Chondrocyte (in vitro differentiated cells): ENCODE results near the gene GNB1L. TPM values are rescaled to one million over a fixed set of nuclear protein-coding genes. Genes with fewer than 3 reads are reported as not detected.

ENCODE experiments used
- DNase-seq: peaks from one replicate; pipeline ENCODE4 v3.0.0; 2021; ENCODE audit warnings: mixed read lengths, low spot score
- H3K27ac Mint-ChIP-seq: one replicate; pipeline ENCODE4 v1.8.0; 2021; ENCODE audit warnings: mild to moderate bottlenecking, moderate library complexity, mixed read lengths; ENCODE audit not compliant: unreplicated experiment
- H3K27me3 Mint-ChIP-seq: 2 replicates; pipeline ENCODE4 v1.8.0; 2021; ENCODE audit warnings: low read depth, mixed read lengths
- H3K36me3 Mint-ChIP-seq: 2 replicates; pipeline ENCODE4 v1.8.0; 2021; ENCODE audit warnings: low read depth, mixed read lengths
- H3K4me1 Mint-ChIP-seq: 2 replicates; pipeline ENCODE4 v1.8.0; 2021; ENCODE audit warnings: low read depth, mild to moderate bottlenecking, mixed read lengths
- H3K4me3 Mint-ChIP-seq: one replicate; pipeline ENCODE4 v1.8.0; 2021; ENCODE audit warnings: mild to moderate bottlenecking, moderate library complexity, mixed read lengths; ENCODE audit not compliant: unreplicated experiment
- H3K9me3 Mint-ChIP-seq: 2 replicates; pipeline ENCODE4 v1.8.0; 2021; ENCODE audit warnings: low read depth, mixed read lengths
- total RNA-seq: library from RNA; stranded (reverse); gene quantifications from 3 replicates; pipeline ENCODE4 v1.2.1, GENCODE V29; 2021
- TF ChIP-seq, protein P1 (sequence below): fragments of 200-600 bp; sonication (generic); IDR thresholded peaks from 2 replicates; pipeline ENCODE4 v1.5.0; 2021; ENCODE audit warnings: antibody characterized with exemption, mild to moderate bottlenecking, moderate library complexity

GNB1L gene
- total RNA-seq, 1 donor from 2014 or later, result 5.3 TPM

GRCh38 chr22:19863571-19863970 is 8.9 kb upstream of the GNB1L start:
- H3K9me3 Mint-ChIP-seq, result no peaks in the 10 kb centered on the region
- H3K27ac Mint-ChIP-seq, result no peak overlapping the region
- TF ChIP-seq, protein P1, sequence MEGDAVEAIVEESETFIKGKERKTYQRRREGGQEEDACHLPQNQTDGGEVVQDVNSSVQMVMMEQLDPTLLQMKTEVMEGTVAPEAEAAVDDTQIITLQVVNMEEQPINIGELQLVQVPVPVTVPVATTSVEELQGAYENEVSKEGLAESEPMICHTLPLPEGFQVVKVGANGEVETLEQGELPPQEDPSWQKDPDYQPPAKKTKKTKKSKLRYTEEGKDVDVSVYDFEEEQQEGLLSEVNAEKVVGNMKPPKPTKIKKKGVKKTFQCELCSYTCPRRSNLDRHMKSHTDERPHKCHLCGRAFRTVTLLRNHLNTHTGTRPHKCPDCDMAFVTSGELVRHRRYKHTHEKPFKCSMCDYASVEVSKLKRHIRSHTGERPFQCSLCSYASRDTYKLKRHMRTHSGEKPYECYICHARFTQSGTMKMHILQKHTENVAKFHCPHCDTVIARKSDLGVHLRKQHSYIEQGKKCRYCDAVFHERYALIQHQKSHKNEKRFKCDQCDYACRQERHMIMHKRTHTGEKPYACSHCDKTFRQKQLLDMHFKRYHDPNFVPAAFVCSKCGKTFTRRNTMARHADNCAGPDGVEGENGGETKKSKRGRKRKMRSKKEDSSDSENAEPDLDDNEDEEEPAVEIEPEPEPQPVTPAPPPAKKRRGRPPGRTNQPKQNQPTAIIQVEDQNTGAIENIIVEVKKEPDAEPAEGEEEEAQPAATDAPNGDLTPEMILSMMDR, result no peak
- H3K27me3 Mint-ChIP-seq, result no peaks in the 10 kb centered on the region
- DNase-seq, result no peak
- H3K36me3 Mint-ChIP-seq, result no peaks in the 10 kb centered on the region
- no peak overlapping the region for H3K4me3 Mint-ChIP-seq
- H3K4me1 Mint-ChIP-seq, result peaks cover 15% of the 10 kb centered on the region

- H3K36me3 Mint-ChIP-seq, result no peaks in the 10 kb centered on the region
- peaks cover 15% of the 10 kb centered on the region for H3K4me1 Mint-ChIP-seq
- TF ChIP-seq, protein P1, result no peak
- no peak for DNase-seq
- H3K27ac Mint-ChIP-seq, result no peak overlapping the region
- H3K9me3 Mint-ChIP-seq, result no peaks in the 10 kb centered on the region
- H3K27me3 Mint-ChIP-seq, result no peaks in the 10 kb centered on the region
- no peak overlapping the region for H3K4me3 Mint-ChIP-seq
These were observed 8.1 kb upstream of the GNB1L start for GRCh38 chr22:19862619-19863246.

DNA sequence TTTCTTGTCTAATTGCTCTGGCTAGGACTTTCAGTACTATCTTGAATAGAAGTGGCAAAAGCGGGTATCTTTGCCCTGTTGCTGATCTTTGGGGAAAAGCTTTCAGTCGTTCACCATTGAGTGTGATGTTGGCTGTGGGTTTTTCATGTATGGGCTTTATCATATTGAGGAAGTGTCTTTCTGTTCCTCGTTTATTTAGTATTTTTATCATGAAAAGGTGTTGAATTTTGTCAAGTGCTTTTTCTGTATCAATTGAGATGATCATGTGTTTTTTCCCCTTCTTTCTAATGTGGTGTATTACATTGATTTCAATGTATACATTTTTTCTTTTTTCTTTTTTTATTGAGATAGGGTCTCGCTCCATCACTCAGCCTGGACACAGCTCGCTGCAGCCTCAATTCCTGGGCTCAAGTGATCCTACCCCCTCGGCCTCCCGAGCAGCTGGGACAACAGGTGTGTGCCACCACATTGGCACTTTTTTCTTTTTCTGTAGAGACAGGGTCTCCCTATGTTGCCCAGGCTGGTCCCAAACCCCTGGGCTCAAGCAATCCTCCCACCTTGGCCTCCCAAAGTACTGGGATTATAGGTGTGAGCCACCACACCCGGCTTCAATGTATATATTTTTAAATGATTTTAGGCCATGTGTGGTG is 5.3 kb upstream of the GNB1L start:
- Mint-ChIP-seq H3K36me3 (no peaks in the 10 kb centered on the region), H3K4me1 (peaks cover 15% of the 10 kb centered on the region), H3K9me3 (no peaks in the 10 kb centered on the region), H3K27ac (no peak overlapping the region), H3K4me3 (no peak overlapping the region), H3K27me3 (no peaks in the 10 kb centered on the region)
- TF ChIP-seq, protein P1, result no peak
- no peak for DNase-seq

- Mint-ChIP-seq H3K4me3 (no peak overlapping the region), H3K27me3 (no peaks in the 10 kb centered on the region), H3K27ac (no peak overlapping the region), H3K9me3 (no peaks in the 10 kb centered on the region), H3K36me3 (no peaks in the 10 kb centered on the region), H3K4me1 (peaks cover 25% of the 10 kb centered on the region)
- TF ChIP-seq, protein P1, result no peak
- DNase-seq, result no peak
These were observed 2.7 kb upstream of the GNB1L start for GRCh38 chr22:19857382-19857781.

GRCh38 chr22:19855504-19856409 is 1.1 kb upstream of the GNB1L start:
- H3K27me3 Mint-ChIP-seq, result no peaks in the 10 kb centered on the region
- peaks cover 30% of the 10 kb centered on the region for H3K4me1 Mint-ChIP-seq
- H3K36me3 Mint-ChIP-seq, result peaks cover 3% of the 10 kb centered on the region
- peak; percentile 88 for DNase-seq
- H3K4me3 Mint-ChIP-seq, result peak overlapping the region; percentile 90
- H3K9me3 Mint-ChIP-seq, result no peaks in the 10 kb centered on the region
- TF ChIP-seq, protein P1, result no peak
- peak overlapping the region; percentile 93 for H3K27ac Mint-ChIP-seq
